Measurements from ENCODE around the gene SDR42E2. TPM values are rescaled to one million over a fixed set of nuclear protein-coding genes. Genes with fewer than 3 reads are reported as not detected.
"Not testable (repeated sequence)": the region's sequence is repeated elsewhere in the genome, so short reads cannot be mapped to it uniquely, and the experiment has no call there.

Gene SDR42E2
- total RNA-seq, 2 experiments from 2014 or later: not detected

DNA sequence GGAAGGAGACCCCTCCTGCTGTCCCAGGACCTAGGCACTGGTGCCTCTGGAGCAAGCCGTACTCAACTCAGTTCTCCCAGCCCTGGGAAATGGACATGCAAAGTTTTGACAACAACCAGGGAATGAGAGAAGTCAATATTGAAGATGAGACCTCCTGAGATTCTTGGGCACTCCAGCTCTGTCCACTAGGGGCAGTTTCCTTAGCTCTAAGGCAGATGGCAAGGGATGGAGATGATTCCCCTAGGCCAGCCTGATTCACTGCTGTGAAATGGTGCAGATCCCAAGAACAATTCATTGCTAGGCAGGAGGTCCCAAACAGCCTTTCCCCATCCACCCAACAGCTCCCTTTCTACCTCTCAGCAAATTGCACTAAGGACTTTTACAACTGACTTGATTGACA, 20.5 kb upstream of the SDR42E2 start:
- Mint-ChIP-seq H3K4me1 (no peaks in the 10 kb centered on the region), H3K27me3 (no peaks in the 10 kb centered on the region), H3K4me3 (no peak overlapping the region), H3K36me3 (no peaks in the 10 kb centered on the region), H3K9me3 (no peaks in the 10 kb centered on the region), H3K27ac (no peak overlapping the region)
- DNase-seq: no peak

DNA sequence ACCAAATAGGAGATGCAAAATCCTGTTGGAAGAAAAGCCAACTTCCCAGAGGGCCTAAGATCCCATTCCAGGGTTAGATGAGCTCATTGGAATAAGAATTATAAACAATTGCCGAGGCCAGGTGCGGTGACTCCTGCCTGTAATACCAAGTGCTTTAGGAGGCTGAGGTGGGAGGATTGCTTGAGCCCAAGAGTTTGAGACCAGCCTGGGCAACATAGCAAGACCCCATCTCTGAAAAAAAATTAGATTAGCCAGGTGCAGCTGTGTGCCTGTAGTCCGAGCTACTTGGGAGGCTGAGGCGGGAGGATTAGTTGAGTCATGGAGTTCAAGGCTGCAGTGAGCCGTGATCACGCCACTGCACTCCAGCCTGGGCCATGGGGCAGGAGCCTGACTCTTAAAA, 17.8 kb upstream of the SDR42E2 start:
- H3K9me3 Mint-ChIP-seq: no peaks in the 10 kb centered on the region
- H3K4me3 Mint-ChIP-seq: no peak overlapping the region
- H3K27ac Mint-ChIP-seq: no peak overlapping the region
- H3K36me3 Mint-ChIP-seq: no peaks in the 10 kb centered on the region
- no peak for DNase-seq
- no peaks in the 10 kb centered on the region for H3K4me1 Mint-ChIP-seq
- no peaks in the 10 kb centered on the region for H3K27me3 Mint-ChIP-seq

DNA sequence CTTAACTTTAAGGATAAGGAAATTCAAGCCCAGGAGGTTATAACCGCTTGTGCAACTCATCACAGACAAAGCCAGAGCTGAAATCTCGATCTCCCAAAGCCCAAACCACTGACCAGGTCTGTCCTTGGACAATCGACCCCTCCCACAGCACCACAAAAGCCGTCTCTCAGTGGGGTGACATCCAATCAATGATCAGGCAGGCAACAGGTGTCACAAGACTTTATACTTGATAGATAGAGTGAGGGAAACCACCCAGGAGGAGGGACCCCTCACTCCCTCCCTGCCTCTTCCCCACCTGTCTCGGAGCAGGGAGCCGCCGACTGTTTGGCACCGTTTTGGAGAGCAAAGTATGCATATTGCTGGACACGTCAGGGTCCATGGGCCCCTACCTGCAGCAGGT, 14.5 kb upstream of the SDR42E2 start:
- Mint-ChIP-seq H3K27ac (no peak overlapping the region), H3K27me3 (no peaks in the 10 kb centered on the region), H3K4me3 (no peak overlapping the region), H3K36me3 (no peaks in the 10 kb centered on the region), H3K4me1 (no peaks in the 10 kb centered on the region), H3K9me3 (no peaks in the 10 kb centered on the region)
- no peak for DNase-seq

DNA sequence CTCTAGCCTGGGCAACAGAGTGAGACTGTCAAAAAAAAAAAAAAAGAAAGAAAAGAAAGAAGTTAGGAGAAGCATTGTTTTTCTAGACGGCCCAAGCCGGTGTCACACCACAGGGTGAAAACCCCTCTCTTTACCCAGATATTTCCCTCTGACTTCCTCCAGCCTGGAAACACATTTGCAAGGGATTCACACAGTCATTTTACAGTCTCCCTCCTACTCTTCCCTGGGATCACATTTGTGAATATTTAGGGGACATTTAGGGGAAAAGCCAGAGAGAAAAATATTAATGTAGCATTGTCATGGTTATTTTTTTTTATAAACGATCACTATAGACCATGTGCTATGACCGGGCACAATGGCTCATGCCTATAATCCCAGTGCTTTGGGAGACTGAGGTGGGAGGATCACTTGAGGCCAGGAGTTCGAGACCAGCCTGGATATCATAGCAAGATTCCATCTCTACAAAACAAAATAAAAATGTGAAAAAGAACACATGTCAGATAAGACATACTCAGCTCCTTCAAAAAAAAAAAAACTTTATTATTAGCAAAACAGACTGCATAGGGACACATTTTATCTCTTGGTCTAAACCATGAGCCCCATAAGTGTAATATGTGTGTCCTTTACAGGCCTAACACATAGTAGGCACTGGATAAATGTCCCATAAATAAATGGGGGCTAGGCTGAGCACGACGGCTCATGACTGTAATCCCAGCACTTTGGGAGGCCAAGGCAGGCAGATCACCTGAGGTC, 10.9 kb upstream of the SDR42E2 start:
- no peak overlapping the region for H3K27ac Mint-ChIP-seq
- no peak overlapping the region for H3K4me3 Mint-ChIP-seq
- H3K27me3 Mint-ChIP-seq: no peaks in the 10 kb centered on the region
- no peak for DNase-seq
- H3K9me3 Mint-ChIP-seq: no peaks in the 10 kb centered on the region
- no peaks in the 10 kb centered on the region for H3K36me3 Mint-ChIP-seq
- H3K4me1 Mint-ChIP-seq: no peaks in the 10 kb centered on the region

- Mint-ChIP-seq H3K27me3 (no peaks in the 10 kb centered on the region), H3K4me1 (no peaks in the 10 kb centered on the region), H3K9me3 (no peaks in the 10 kb centered on the region), H3K4me3 (no peak overlapping the region), H3K36me3 (no peaks in the 10 kb centered on the region), H3K27ac (no peak overlapping the region)
- no peak for DNase-seq
Observed at GRCh38 chr16:22152316-22152715, 10.0 kb upstream of the SDR42E2 start.

- H3K9me3 Mint-ChIP-seq, H3K27ac Mint-ChIP-seq, H3K27me3 Mint-ChIP-seq, H3K4me3 Mint-ChIP-seq, DNase-seq, H3K4me1 Mint-ChIP-seq, H3K36me3 Mint-ChIP-seq: not testable (repeated sequence)
Observed at GRCh38 chr16:22153078-22153477, 9.2 kb upstream of the SDR42E2 start.

- Mint-ChIP-seq H3K4me1 (peaks cover 3% of the 10 kb centered on the region), H3K4me3 (no peak overlapping the region), H3K27ac (no peak overlapping the region), H3K27me3 (peaks cover 12% of the 10 kb centered on the region), H3K36me3 (no peaks in the 10 kb centered on the region), H3K9me3 (no peaks in the 10 kb centered on the region)
- no peak for DNase-seq
Observed at GRCh38 chr16:22161401-22161800, 905 bp upstream of the SDR42E2 start.

- Mint-ChIP-seq H3K36me3 (no peaks in the 10 kb centered on the region), H3K27me3 (peaks cover 12% of the 10 kb centered on the region), H3K4me3 (no peak overlapping the region)
Observed at GRCh38 chr16:22162656-22163009, 327 bp downstream of the SDR42E2 start.

DNA sequence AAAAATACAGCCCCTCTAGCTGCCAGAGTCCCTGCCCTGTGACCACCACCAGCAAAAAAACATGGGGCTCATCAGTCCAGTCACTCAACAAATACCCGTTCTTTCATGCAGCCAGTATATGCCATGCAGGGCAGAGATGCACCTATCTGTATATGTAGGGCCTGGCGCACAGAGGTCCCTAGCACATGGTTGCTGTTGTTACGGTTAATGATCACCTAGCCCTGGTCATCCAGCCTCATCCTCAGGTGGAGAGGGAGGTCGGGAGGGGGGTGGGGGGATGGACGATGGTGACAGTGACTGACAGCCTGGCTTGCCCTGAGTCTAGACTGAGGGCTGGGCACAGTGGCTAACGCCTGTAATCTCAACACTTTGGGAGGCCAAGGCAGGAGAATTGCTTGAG, 1.5 kb downstream of the SDR42E2 start:
- H3K4me3 Mint-ChIP-seq: no peak overlapping the region
- H3K27me3 Mint-ChIP-seq: peaks cover 12% of the 10 kb centered on the region
- DNase-seq: no peak
- no peak overlapping the region for H3K27ac Mint-ChIP-seq
- H3K36me3 Mint-ChIP-seq: no peaks in the 10 kb centered on the region
- peaks cover 3% of the 10 kb centered on the region for H3K4me1 Mint-ChIP-seq
- no peaks in the 10 kb centered on the region for H3K9me3 Mint-ChIP-seq

More at GRCh38 chr16:22162656-22163009, 327 bp downstream of the SDR42E2 start:
- peaks cover 3% of the 10 kb centered on the region for H3K4me1 Mint-ChIP-seq
- H3K27ac Mint-ChIP-seq: no peak overlapping the region
- no peaks in the 10 kb centered on the region for H3K9me3 Mint-ChIP-seq
- no peak for DNase-seq

GRCh38 chr16:22164482-22164881, 2.2 kb downstream of the SDR42E2 start:
- Mint-ChIP-seq H3K36me3 (no peaks in the 10 kb centered on the region), H3K4me3 (no peak overlapping the region), H3K4me1 (peaks cover 3% of the 10 kb centered on the region), H3K9me3 (no peaks in the 10 kb centered on the region), H3K27me3 (peaks cover 12% of the 10 kb centered on the region), H3K27ac (no peak overlapping the region)
- DNase-seq: no peak

- Mint-ChIP-seq H3K9me3 (no peaks in the 10 kb centered on the region), H3K4me1 (peaks cover 3% of the 10 kb centered on the region), H3K27me3 (peaks cover 12% of the 10 kb centered on the region), H3K27ac (no peak overlapping the region), H3K4me3 (no peak overlapping the region), H3K36me3 (no peaks in the 10 kb centered on the region)
- no peak for DNase-seq
Observed at GRCh38 chr16:22165508-22166285, 3.4 kb downstream of the SDR42E2 start.

DNA sequence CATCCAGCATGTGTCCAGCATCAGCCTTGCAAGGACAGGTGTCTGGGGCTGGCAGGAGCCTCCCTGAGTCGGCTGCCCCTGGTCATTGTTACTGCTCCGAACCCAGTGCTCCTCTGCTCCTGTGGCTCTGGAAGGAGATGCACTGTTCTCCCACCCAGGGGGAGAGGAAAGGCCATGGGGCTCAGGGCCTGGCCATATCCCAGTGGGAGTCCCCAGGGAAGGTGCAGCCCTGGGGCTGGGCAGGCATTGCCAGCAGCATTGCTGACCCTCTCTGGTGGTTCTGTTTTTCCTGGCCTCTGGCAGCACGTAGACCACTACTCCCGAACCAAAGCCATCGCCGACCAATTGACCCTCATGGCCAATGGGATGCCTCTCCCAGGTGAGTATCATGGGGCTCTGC, 9.6 kb downstream of the SDR42E2 start:
- no peaks in the 10 kb centered on the region for H3K4me1 Mint-ChIP-seq
- H3K27ac Mint-ChIP-seq: no peak overlapping the region
- no peak overlapping the region for H3K4me3 Mint-ChIP-seq
- no peaks in the 10 kb centered on the region for H3K9me3 Mint-ChIP-seq
- no peak for DNase-seq
- no peaks in the 10 kb centered on the region for H3K36me3 Mint-ChIP-seq
- H3K27me3 Mint-ChIP-seq: no peaks in the 10 kb centered on the region

- not testable (repeated sequence) for H3K27ac Mint-ChIP-seq, H3K4me3 Mint-ChIP-seq, H3K4me1 Mint-ChIP-seq, H3K9me3 Mint-ChIP-seq, H3K27me3 Mint-ChIP-seq, H3K36me3 Mint-ChIP-seq, DNase-seq
Observed at GRCh38 chr16:22172642-22173041, 10.3 kb downstream of the SDR42E2 start.

GRCh38 chr16:22174642-22175041, 12.3 kb downstream of the SDR42E2 start:
- H3K9me3 Mint-ChIP-seq: no peaks in the 10 kb centered on the region
- no peak overlapping the region for H3K27ac Mint-ChIP-seq
- no peaks in the 10 kb centered on the region for H3K27me3 Mint-ChIP-seq
- no peaks in the 10 kb centered on the region for H3K36me3 Mint-ChIP-seq
- no peak overlapping the region for H3K4me3 Mint-ChIP-seq
- H3K4me1 Mint-ChIP-seq: no peaks in the 10 kb centered on the region
- DNase-seq: no peak

GRCh38 chr16:22177968-22178930, 15.9 kb downstream of the SDR42E2 start:
- H3K27me3 Mint-ChIP-seq: no peaks in the 10 kb centered on the region
- H3K4me1 Mint-ChIP-seq: no peaks in the 10 kb centered on the region
- no peaks in the 10 kb centered on the region for H3K36me3 Mint-ChIP-seq
- H3K27ac Mint-ChIP-seq: no peak overlapping the region
- H3K9me3 Mint-ChIP-seq: no peaks in the 10 kb centered on the region
- DNase-seq: no peak
- no peak overlapping the region for H3K4me3 Mint-ChIP-seq
